HG03457 (cell line): ENCODE measurements around the gene ADCY6.

ENCODE experiments used
- ATAC-seq: cut with Tn5 transposase; IDR thresholded peaks from one replicate; pipeline ENCODE4 v1.9.1; 2021; ENCODE audit warnings: moderate number of reproducible peaks; ENCODE audit not compliant: unreplicated experiment

ADCY6 gene

DNA sequence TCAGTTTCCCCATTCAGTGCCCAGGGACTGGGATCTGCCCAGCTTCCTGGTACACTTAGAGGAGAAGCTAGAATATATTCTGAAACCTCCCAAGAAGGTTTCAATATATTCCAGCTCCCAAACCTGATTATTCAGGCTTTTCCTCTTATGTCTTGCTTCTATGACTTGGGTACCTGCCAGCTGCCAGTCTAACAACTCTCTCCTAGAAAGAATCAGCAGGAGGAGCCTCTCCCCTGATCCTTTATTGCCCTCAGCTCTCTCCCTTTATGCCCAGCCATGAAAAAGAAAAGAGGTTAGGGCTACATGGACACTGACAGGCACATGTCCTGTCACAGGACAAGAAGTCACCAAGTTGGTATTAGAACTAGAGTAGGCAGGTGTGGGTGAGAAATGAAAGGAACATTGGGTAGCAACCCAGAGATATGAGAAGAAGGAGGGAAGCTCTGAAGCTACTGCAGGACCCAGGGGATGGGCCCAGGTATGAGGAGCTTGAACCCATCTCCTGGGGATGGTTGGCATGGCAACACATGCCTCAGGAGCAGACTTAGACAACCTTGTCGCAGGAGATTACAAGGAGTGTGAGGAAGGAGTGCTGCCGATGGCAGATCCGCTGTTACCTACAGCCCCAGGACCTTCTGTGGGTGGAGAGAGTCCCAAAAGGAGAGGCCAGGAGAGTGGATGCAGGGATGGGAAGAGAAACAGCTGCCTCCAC lies 27.4 kb upstream of the ADCY6 start:
- no peak for ATAC-seq

DNA sequence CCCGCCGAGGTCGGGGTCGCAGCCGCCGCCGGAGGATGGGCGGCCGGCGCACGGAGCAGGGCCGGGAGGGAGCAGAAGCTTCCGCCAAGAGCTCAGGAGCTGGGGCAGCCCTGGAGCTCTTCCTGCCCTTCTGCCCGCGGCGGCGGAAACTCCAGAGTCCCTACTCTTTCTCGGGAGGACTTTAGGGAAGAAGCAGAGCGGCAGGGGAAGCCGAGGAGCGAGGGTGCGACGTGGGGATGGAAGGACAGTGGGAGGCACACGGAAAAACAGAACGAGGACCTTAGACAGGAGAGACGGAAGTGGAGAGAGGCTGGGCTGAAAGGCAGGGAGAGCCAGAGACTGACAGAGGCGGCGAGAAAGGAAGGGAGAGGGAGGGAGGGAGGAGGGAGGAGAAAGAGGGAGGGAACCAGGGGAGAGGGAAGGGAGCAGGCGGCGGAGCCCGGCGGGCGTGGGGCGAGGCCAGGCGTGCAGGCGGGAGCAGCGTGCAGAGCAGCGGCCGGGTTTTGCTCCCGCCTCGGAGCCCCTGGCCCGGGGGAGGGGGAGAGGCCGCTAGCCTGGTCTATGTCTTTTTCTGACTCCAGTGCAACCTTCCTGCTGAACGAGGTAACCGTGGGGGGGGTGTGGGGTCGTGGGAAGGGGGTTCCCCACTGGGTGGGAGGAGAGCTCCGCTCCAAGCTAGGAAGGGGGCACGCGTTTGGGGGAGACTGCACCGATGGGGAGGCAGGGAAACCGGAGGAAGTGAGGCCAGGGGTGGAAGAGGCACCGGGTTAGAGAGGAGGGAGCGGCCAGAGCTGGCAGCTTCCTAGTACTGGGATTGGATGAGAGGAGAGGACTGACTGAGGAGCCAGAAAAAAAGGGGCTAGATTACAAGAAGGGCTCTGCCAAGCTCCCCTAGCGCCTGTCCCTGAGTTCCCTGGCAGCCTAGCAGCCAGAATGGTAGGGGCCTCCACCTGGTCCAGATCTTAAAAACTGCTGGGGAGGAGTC lies 26.5 kb upstream of the ADCY6 start:
- ATAC-seq = peak; percentile 29

DNA sequence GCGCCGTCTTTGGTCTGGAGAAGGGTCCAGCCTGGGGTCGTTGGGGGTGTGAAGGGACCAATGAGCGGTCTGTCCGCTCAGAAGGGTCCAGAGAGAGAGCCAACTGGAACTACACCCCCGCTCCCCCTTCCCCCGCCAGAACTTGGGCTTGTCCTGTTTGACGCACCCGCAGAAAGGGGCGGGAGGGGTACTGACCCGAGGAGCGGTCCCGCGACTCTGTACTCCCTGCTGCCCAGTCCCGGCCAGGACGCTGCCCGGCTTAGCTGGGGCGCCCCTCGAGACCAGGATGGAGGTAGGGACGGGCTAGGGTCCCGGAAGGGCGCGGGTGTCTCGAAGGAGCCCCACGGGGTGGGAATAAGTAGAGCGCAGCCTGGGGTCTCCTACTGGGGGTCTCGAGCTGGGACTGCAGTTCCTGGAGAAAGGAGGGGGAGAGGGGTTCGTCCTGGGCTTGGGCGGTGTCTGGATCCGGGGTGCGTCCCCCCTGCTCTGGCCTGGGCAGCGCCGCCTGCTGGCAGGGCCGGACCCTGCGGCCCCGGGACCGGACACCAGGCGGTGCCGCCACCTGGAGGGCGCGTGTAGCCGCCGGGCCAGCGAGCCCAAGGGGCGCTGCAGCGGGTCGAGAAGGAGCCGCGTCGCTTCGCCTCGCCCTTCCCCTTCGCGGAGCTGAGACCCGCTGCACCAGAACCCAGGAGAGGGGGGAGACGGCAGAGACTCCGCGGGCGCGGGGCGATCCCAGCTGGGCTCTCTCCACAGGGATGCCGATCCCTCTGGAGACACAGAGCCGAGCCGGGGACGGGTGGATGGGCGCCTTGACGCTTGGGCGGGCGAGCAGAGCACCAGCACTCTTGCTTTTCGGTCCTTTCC lies 25.6 kb upstream of the ADCY6 start:
- peak; percentile 74 for ATAC-seq

DNA sequence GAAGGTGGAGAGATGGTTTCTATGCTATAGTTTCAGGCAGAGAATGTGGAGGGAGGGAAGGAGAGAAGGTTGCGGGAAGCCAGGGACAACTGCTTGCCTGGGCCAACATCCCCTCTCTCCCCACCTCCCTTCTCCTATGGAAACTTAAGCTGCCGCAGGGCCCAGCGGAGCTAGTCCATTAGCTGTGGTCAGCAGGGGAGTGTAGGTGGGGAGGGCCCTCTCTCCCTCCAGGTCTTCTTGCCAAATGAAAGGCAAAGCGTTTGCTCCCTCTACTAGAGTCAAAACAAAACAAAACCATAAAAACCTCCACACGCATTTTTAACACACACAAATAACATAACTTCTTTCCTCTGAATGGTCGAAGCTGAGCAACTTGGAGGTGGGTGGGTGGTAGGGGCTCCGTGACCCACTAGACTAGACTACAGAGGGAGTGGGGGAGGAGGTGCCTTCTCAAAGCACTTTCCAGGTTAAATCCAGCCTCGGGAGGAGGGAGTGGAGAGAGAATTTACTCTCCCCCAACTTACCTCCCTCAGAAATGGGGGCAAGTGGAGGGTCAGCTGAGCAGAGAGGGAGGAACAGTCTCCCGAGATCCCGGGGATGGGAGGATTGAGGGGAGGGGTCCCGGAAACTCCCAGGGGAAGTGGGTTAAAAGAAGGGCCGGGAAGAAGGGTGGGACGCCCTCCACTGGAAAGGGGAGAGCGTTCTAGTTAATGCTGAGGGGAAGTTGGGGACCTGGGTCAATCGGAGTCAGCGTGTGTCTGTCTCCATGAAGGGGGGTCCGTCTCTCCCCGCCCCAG lies 24.8 kb upstream of the ADCY6 start:
- ATAC-seq = no peak

DNA sequence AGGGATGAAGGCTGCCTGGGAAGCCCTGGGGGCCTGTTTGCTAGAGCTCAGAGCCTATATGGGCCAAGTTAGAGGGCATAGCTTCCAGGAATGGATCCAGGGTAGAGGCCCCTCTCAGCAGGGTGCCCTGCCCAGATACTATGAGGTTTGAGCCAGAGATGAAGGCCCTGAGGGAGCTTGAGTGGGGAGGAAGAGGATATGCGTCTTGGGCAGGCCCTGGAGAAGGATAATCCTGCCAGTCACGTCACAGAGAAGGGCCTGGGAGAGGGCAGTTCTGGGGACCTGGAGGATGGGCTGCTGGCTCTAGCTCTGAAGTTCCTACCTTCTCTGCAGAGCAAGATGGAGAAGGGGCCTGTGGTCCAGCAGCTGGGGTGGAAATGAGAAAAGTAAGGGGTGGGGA lies 23.5 kb upstream of the ADCY6 start:
- ATAC-seq = no peak

DNA sequence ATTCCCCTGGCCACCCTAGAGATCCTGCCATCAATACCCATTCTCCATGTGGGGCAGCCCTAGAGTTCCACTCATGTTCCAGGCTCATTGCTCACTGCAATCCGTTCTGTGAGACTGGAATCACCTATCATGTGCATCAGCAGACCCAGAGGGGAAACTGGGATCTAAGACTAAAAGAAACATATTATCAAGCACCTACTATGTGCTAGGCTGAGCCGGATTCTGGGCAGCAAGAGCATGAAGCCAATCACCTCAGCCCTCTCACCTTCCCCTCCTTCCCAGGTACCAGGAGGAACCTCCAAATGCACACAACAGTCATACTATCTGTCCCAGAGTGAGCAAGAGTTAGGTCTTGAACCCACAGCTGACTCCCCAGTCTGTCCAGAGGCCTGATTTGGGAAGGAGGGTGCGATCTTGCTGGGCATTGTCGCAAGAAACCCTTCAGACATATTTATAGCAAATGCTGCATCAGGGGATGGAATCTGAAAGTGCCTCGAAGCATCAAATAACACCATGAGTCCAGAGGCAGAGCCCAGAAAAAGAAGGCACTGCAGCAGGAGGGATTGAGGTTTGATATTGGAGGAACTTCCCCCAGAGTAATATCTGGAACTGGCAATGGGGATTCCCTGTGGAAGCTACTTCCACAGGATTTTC lies 22.7 kb upstream of the ADCY6 start:
- no peak for ATAC-seq

DNA sequence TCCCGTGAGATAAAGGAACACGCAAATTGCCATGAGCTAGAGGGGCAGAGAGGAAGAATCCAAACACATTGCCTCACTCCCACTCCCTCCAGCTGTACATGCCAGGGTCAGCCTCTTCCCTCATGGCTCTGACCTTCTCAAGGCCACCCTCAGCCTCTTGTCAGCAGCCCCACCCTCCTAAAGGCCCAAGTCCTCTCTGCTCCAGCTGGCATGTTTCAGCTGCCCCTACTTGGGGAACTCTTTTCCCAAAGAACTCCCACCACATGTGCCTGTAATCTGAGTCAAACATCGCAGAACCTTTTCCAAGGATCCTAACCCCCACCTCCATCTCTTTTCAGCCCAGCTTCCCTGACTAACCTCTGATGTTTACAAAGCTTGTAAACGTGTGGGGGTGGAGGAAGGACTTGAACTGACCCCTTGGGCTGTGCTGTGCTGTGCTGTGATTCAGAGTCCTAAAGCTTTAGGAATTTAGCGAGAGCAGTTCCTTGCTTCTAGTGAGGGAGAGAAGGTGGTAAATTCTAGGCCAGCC lies 22.1 kb upstream of the ADCY6 start:
- ATAC-seq = no peak

DNA sequence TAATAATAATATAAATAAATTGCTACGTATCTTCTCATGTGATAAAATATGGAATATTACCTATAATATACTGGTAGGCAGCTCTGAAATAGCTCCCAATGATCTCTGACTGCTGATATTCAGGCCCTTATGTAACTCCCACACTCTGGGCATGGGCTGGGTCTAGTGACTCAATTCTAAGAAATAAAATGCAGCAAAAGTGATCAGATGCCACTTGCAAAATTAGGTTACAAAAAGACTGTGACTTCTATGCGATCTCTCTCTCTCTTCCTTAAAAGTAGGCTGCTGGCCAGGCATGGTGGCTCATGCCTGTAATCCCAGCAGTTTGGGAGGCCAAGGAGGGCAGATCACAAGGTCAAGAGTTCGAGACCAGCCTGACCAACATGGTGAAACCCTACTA lies 19.1 kb upstream of the ADCY6 start:
- ATAC-seq = no peak

DNA sequence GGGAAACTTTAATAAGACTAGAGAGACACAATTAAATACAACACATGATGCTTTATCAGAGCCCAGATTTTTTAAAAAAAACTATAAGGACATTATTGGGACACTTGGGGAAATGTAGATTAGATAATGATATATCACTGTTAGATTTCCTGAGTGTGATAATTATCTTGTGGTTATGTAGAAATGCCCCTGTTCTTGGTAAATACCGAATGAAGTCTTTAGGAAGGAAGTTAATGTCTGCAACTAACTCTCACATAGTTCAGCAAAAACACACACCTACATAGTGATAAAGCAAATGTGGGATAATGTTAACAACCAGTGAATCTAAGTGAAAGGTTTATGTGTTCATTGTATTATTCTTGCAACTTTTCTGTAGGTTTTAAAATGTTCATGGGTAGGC lies 14.8 kb upstream of the ADCY6 start:
- ATAC-seq = no peak

DNA sequence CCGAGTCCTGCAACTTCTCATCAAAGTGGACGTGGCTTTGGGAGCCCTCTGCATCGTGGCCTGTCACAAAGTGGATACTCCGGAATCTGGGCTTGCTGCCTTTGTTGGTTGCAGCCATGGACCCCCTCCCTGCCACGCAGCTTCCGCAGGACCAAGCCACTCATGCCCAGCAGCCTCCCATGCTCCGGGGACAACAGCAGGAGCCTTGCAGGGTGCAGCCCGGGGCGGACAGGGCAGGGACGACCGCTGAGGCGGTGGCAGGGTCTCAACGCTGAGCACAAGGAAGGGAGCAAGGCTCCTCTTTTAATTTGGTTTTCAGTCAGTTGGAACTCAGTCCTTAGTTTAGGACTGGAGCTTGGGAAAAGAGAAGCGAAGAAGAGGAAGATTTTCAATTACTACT lies 12.1 kb upstream of the ADCY6 start:
- ATAC-seq = no peak

DNA sequence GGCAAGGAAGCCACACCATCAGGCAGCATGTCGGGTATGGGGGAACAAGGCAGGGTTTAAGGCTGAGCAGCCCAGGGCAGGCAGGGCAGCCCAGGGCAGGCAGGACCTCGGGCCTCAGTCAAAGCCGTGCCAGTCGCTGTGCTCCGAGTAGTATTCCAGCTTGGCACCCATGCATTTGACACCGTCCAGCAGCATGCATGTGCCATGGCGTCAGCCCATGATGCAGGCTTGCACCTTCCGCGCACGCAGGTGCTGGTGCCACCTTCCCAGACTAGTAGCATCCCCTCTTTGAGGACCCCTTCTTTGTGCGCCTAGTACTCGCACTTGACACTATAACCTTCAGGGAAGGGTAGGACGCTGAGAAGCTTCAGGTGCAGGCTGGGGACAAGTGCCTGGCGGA lies 11.6 kb upstream of the ADCY6 start:
- no peak for ATAC-seq

DNA sequence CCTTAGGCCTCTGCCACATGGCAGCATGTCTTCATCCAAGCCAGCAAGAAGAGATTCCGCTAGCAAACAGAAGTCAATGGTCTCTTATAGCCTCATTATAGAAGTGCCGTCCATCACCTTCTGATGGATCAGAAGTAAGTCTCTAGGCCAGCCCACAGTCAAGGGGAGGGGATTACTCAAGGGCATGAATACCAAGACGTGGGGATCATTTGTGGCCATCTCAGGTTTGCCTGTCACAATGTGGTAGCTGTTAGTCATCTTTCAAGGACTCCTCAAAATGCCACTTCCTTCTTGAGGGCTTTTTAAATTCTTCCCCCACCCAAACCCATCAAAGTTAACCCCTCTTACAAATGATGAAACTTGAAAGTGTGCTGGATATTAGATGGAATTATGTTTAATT lies 8.1 kb upstream of the ADCY6 start:
- no peak for ATAC-seq

DNA sequence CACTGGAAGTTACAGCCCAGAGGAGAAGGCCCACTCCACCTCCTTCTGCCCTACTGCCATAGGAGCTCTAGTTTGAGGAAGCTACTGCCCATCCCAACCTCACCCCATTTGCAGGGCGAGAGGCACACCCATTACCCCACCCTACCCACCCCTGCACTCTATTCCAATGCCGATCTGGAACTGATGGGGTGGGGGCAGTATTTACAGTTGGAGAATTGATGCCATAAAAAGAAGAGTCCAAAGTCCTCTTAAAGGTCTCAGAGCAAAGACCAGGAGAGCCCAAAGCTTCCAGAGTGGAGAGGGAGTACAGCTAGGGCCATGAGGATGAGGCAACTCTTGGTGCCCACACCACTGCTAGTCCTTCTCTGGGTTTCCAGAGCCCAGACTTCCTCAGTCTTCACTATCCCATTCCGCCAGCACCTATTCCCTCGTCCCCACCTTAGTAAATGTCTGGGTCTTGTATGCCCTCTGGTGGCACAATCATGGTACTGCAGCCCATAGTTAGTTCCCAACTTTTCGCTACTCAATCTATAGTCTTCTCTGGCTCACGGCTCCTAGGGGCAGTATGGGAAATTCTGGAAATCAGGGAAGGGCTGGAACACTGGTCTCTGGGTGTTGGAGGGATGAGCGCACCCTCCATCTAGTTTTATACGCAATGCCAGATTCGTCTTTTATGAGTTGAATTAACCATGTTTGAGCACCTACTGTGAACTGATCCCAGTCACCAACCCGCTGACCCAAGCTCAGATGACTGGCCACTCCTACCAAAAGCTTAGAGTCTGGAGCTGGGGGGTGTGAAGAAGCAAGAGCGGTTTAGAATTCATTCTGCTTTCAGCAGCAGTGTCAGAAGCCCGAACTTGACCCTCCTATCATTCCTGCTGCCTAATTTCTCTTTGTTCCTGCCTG lies 6.9 kb upstream of the ADCY6 start:
- ATAC-seq = no peak

DNA sequence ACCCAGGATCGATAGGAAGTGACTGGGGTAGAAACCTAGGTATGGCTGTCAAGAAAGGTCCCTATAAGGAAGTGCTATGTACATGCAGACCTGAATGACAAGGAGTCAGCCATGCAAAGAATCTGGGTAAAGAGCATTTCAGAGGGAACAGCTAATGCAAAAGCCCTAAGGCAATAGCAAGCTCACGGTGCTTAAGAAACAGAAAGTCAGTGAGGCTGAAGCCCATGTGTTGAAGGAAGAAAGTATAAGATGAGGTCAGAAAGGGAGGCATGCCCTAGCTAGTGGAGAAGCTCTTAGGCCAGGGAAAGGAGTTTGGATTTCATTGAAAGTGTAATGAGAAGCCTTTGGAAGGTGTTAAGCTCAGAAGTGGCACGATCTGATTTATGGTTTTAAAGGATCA lies 6.0 kb upstream of the ADCY6 start:
- no peak for ATAC-seq

DNA sequence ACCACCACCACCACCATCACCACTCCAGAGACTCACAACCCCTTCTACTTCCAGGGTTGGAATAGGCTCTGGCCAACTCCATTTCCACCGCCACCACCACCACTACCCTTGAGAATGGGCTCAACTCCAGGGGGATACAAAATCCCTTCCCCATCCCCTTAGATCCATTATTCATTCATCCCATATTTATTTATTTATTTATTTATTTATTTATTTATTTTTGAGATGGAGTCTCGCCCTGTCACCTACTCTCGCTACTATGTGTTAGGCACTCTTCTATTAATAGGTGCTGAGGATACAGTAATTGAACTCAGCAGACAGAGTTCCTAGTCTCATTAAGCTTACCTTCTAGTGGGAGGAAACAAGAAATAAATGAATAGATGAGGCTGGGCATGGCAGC lies 4.8 kb upstream of the ADCY6 start:
- ATAC-seq = no peak

DNA sequence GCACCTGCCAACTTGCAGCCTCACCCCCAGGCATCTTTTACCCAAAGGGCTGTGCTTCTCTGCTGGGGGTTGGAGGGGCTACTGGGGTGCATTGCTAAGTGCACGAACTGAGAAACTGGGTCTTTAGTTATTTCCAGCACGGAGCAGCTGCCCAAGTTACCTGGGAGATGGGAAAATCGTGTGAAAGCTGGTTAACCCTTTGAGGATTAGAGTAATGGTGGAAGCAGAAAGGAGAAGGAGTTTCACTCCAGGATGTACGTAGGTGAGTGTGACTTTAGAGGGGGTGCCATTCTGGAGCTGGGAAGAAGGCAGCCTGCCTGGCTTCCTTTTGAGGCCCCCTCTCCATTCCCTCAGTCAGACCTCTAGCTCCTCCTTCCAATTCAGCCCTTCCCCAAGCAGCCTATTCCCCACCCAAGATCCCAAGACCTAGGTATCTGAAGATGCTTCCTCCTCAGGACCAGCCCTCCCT lies 1.0 kb upstream of the ADCY6 start:
- ATAC-seq = no peak

DNA sequence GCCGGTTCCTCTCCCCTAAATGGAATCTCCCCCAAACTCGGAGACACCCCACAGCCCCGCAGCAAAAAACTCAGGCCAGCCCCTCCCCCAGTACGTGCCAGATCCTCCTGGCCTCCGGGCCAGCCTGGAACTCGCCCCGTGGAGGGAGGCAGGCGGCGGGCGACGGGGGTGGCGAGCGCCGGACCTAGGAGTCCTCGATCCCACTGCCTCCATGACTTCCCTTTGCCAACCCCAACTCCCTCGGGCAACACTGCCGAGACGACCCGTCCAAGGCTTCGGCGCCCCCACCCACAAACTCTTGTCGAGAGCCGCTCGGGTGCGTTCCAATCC lies 400 bp downstream of the ADCY6 start:
- ATAC-seq = no peak

DNA sequence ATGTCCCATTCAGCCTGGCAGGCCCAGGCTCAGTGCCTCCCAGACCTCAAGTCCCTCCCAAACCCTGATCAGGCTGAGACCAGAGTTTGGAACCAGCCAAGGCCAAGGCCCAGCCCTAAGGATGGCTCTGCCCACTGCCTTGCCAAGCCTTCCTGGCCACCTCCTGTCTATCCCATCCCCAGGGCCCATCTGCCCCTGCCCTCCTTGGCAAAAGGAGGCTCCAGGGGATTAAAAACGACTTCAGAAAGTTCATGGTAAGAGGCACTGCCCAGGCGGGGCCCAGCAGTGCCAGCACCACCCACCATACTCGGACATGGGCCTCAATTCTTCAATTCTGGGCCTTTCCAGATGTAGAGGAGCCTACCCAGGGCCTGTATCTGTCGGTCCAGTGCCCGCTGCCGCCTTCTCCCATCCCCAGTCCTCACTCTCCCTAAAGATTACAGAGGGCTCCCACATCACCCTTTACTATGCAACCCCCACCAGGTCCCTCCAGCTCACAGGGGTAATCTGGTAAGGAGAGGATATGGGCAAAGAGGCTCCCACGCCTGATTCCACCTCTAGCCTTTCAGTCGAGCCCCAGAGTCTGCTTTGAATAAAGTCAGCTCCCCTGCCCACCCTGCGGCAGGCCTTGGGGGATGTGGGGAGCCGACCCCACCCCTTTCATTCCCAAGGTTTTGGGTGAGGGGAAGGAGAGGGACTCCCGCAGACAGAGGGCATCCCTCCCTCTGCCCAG lies 932 bp downstream of the ADCY6 start:
- ATAC-seq = no peak
